Neural progenitor cell (in vitro differentiated cells): Measurements from ENCODE around the gene STK33. TPM values are rescaled to one million over a fixed set of nuclear protein-coding genes. Genes with fewer than 3 reads are reported as not detected.

Experiments
- DNase-seq: peaks from one replicate; pipeline ENCODE4 v3.0.0-alpha.2; 2016; ENCODE audit warnings: low spot score
- H2AFZ ChIP-seq: fragments of 200-600 bp; sonication (generic); replicated peaks from 2 replicates; pipeline ENCODE4 v1.6.1; 2016; ENCODE audit warnings: antibody characterized with exemption
- H3F3A ChIP-seq: fragments of 200-600 bp; sonication (generic); 2 replicates; pipeline ENCODE4 v1.6.1; 2016; ENCODE audit warnings: antibody characterized with exemption, low read depth
- H3K27ac ChIP-seq: fragments of 200-600 bp; sonication (generic); 2 replicates; pipeline ENCODE4 v1.5.1; 2016; ENCODE audit warnings: mild to moderate bottlenecking
- H3K27me3 ChIP-seq: fragments of 200-600 bp; sonication (generic); 2 replicates; pipeline ENCODE4 v1.6.1; 2016; ENCODE audit warnings: mild to moderate bottlenecking, moderate library complexity
- H3K36me3 ChIP-seq: fragments of 200-600 bp; sonication (generic); 2 replicates; pipeline ENCODE4 v1.5.1; 2016
- H3K4me1 ChIP-seq: fragments of 200-600 bp; sonication (generic); 2 replicates; pipeline ENCODE4 v1.6.1; 2016; ENCODE audit warnings: mixed run types
- H3K4me2 ChIP-seq: fragments of 200-600 bp; sonication (generic); 2 replicates; pipeline ENCODE4 v1.6.1; 2016
- H3K4me3 ChIP-seq: fragments of 200-600 bp; sonication (generic); 2 replicates; pipeline ENCODE4 v1.5.1; 2016
- H3K79me2 ChIP-seq: fragments of 200-600 bp; sonication (generic); 2 replicates; pipeline ENCODE4 v1.6.1; 2016; ENCODE audit warnings: low read depth
- H3K9ac ChIP-seq: fragments of 200-600 bp; sonication (generic); 2 replicates; pipeline ENCODE4 v1.6.1; 2016
- H3K9me3 ChIP-seq: fragments of 200-600 bp; sonication (generic); 2 replicates; pipeline ENCODE4 v1.5.1; 2016; ENCODE audit warnings: low read depth
- H4K20me1 ChIP-seq: fragments of 200-600 bp; sonication (generic); 2 replicates; pipeline ENCODE4 v1.6.1; 2016; ENCODE audit warnings: low read depth
- H3K27ac Mint-ChIP-seq: 3 replicates; pipeline ENCODE4 v1.8.0; 2021; ENCODE audit warnings: mixed read lengths
- H3K27me3 Mint-ChIP-seq: 2 replicates; pipeline ENCODE4 v1.8.0; 2022; ENCODE audit warnings: low read depth, mild to moderate bottlenecking, inconsistent platforms, moderate library complexity, mixed read lengths; ENCODE audit not compliant: insufficient read depth
- H3K36me3 Mint-ChIP-seq: 3 replicates; pipeline ENCODE4 v1.8.0; 2021; ENCODE audit warnings: mixed read lengths
- H3K4me1 Mint-ChIP-seq: 3 replicates; pipeline ENCODE4 v1.8.0; 2021; ENCODE audit warnings: mixed read lengths
- H3K4me3 Mint-ChIP-seq: 3 replicates; pipeline ENCODE4 v1.8.0; 2021; ENCODE audit warnings: mild to moderate bottlenecking, moderate library complexity, mixed read lengths
- H3K9me3 Mint-ChIP-seq: 3 replicates; pipeline ENCODE4 v1.8.0; 2020; ENCODE audit warnings: mixed read lengths
- CTCF ChIP-seq: fragments of 200-600 bp; sonication (generic); IDR thresholded peaks from 2 replicates; pipeline ENCODE4 v1.5.1; 2017; ENCODE audit warnings: antibody characterized with exemption, mild to moderate bottlenecking
- EZH2 ChIP-seq: fragments of 200-600 bp; sonication (generic); IDR thresholded peaks from 2 replicates; pipeline ENCODE4 v1.6.1; 2017; ENCODE audit warnings: antibody characterized with exemption, mild to moderate bottlenecking, moderate library complexity
- EZH2phosphoT487 ChIP-seq: fragments of 200-600 bp; sonication (generic); IDR thresholded peaks from 2 replicates; pipeline ENCODE4 v1.6.1; 2017; ENCODE audit warnings: antibody characterized with exemption
- total RNA-seq: library from RNA; depleted of rRNA; stranded (reverse); fragments of >200 nt; gene quantifications from 2 replicates; pipeline ENCODE4 v1.2.3, GENCODE V29; 2015; ENCODE audit warnings: low replicate concordance

The STK33 gene
- total RNA-seq, 1 donor from 2014 or later, result 56.5 TPM

- no peak overlapping the region for H3K27ac ChIP-seq
- H3K36me3 Mint-ChIP-seq, result peaks cover 11% of the 10 kb centered on the region
- H3K27me3 Mint-ChIP-seq, result no peaks in the 10 kb centered on the region
- no peaks in the 10 kb centered on the region for H3K9me3 ChIP-seq
- no peak overlapping the region for H2AFZ ChIP-seq
- H3K9me3 Mint-ChIP-seq, result no peaks in the 10 kb centered on the region
- H3K36me3 ChIP-seq, result no peaks in the 10 kb centered on the region
- no peak overlapping the region for H3K4me2 ChIP-seq
- TF ChIP-seq EZH2 (no peak), CTCF (no peak), EZH2phosphoT487 (no peak)
- no peak overlapping the region for H3K4me3 ChIP-seq
- no peak overlapping the region for H3K4me3 Mint-ChIP-seq
- H3K79me2 ChIP-seq, result no peaks in the 10 kb centered on the region
- no peaks in the 10 kb centered on the region for H3F3A ChIP-seq
- DNase-seq, result no peak
- H3K27ac Mint-ChIP-seq, result no peak overlapping the region
- peaks cover 23% of the 10 kb centered on the region for H3K4me1 ChIP-seq
- no peaks in the 10 kb centered on the region for H4K20me1 ChIP-seq
- peaks cover 27% of the 10 kb centered on the region for H3K4me1 Mint-ChIP-seq
- H3K9ac ChIP-seq, result no peak overlapping the region
- no peaks in the 10 kb centered on the region for H3K27me3 ChIP-seq
Observed at GRCh38 chr11:8387693-8388092, 206.3 kb downstream of the STK33 start.

- H3K9me3 ChIP-seq, result no peaks in the 10 kb centered on the region
- H3K79me2 ChIP-seq, result no peaks in the 10 kb centered on the region
- no peak overlapping the region for H3K4me2 ChIP-seq
- H3K4me3 ChIP-seq, result no peak overlapping the region
- H3F3A ChIP-seq, result no peaks in the 10 kb centered on the region
- H3K27ac Mint-ChIP-seq, result no peak overlapping the region
- H3K36me3 Mint-ChIP-seq, result peaks cover 11% of the 10 kb centered on the region
- H3K4me1 ChIP-seq, result peaks cover 23% of the 10 kb centered on the region
- H3K9me3 Mint-ChIP-seq, result no peaks in the 10 kb centered on the region
- no peak for TF ChIP-seq CTCF
- H4K20me1 ChIP-seq, result no peaks in the 10 kb centered on the region
- no peaks in the 10 kb centered on the region for H3K27me3 ChIP-seq
- no peak for DNase-seq
- H2AFZ ChIP-seq, result no peak overlapping the region
- H3K27me3 Mint-ChIP-seq, result peaks cover 2% of the 10 kb centered on the region
- no peak overlapping the region for H3K4me3 Mint-ChIP-seq
- peaks cover 29% of the 10 kb centered on the region for H3K4me1 Mint-ChIP-seq
- no peak overlapping the region for H3K9ac ChIP-seq
- no peaks in the 10 kb centered on the region for H3K36me3 ChIP-seq
- H3K27ac ChIP-seq, result no peak overlapping the region
Observed at GRCh38 chr11:8387141-8387540, 206.9 kb downstream of the STK33 start.

- H3F3A ChIP-seq, result no peaks in the 10 kb centered on the region
- TF ChIP-seq EZH2phosphoT487 (no peak), EZH2 (no peak)
- no peak overlapping the region for H3K9ac ChIP-seq
- no peaks in the 10 kb centered on the region for H3K36me3 ChIP-seq
- no peaks in the 10 kb centered on the region for H3K27me3 ChIP-seq
- peaks cover 2% of the 10 kb centered on the region for H3K27me3 Mint-ChIP-seq
- H3K9me3 Mint-ChIP-seq, result no peaks in the 10 kb centered on the region
- H3K4me1 Mint-ChIP-seq, result peaks cover 29% of the 10 kb centered on the region
- no peak overlapping the region for H3K27ac ChIP-seq
- H4K20me1 ChIP-seq, result no peaks in the 10 kb centered on the region
- no peak overlapping the region for H2AFZ ChIP-seq
- no peaks in the 10 kb centered on the region for H3K79me2 ChIP-seq
- H3K27ac Mint-ChIP-seq, result no peak overlapping the region
- peaks cover 7% of the 10 kb centered on the region for H3K36me3 Mint-ChIP-seq
- DNase-seq, result no peak
- H3K4me2 ChIP-seq, result no peak overlapping the region
- no peak overlapping the region for H3K4me3 ChIP-seq
- no peaks in the 10 kb centered on the region for H3K9me3 ChIP-seq
- H3K4me1 ChIP-seq, result peaks cover 23% of the 10 kb centered on the region
- H3K4me3 Mint-ChIP-seq, result no peak overlapping the region
Observed at GRCh38 chr11:8386134-8386864, 207.7 kb downstream of the STK33 start.

- H3K9ac ChIP-seq, result no peak overlapping the region
- peak; percentile 64 for DNase-seq
- no peak overlapping the region for H2AFZ ChIP-seq
- peaks cover 21% of the 10 kb centered on the region for H3K4me1 Mint-ChIP-seq
- H3K4me1 ChIP-seq, result peaks cover 15% of the 10 kb centered on the region
- no peak overlapping the region for H3K27ac ChIP-seq
- peaks cover 7% of the 10 kb centered on the region for H3K36me3 Mint-ChIP-seq
- H3K27me3 Mint-ChIP-seq, result peaks cover 2% of the 10 kb centered on the region
- H4K20me1 ChIP-seq, result no peaks in the 10 kb centered on the region
- H3K4me2 ChIP-seq, result no peak overlapping the region
- no peak overlapping the region for H3K4me3 ChIP-seq
- TF ChIP-seq CTCF (peak; percentile 24), EZH2phosphoT487 (no peak)
- H3K9me3 ChIP-seq, result no peaks in the 10 kb centered on the region
- no peaks in the 10 kb centered on the region for H3K36me3 ChIP-seq
- no peaks in the 10 kb centered on the region for H3K27me3 ChIP-seq
- H3K9me3 Mint-ChIP-seq, result no peaks in the 10 kb centered on the region
- no peaks in the 10 kb centered on the region for H3K79me2 ChIP-seq
- H3K4me3 Mint-ChIP-seq, result no peak overlapping the region
- H3K27ac Mint-ChIP-seq, result no peak overlapping the region
- H3F3A ChIP-seq, result no peaks in the 10 kb centered on the region
Observed at GRCh38 chr11:8384199-8384821, 209.7 kb downstream of the STK33 start.
